ENCODE results near the gene MASP1.

Gene MASP1

GRCh38 chr3:187215460-187215859 lies 76.1 kb downstream of the MASP1 start:
- Histone ChIP-seq H3K9ac (ENCODE audit: low read length) (no peak overlapping the region), H3K9me3 (ENCODE audit: control insufficient read depth, low read length) (no peaks in the 10 kb centered on the region), H3K27me3 (replicated peaks; ENCODE audit: control insufficient read depth, insufficient read depth, low read length) (no peaks in the 10 kb centered on the region), H3K36me3 (ENCODE audit: control insufficient read depth, insufficient read depth, low read length, severe bottlenecking) (no peaks in the 10 kb centered on the region), H3K4me3 (ENCODE audit: low read length) (no peak overlapping the region), H3K4me1 (ENCODE audit: control insufficient read depth, insufficient read depth, low read length) (peaks cover 17% of the 10 kb centered on the region)
- no peak for DNase-seq (ENCODE audit: low read depth)

GRCh38 chr3:187213616-187214015 lies 77.9 kb downstream of the MASP1 start:
- no peaks in the 10 kb centered on the region for H3K9me3 ChIP-seq (ENCODE audit: control insufficient read depth, low read length)
- no peaks in the 10 kb centered on the region for H3K27me3 ChIP-seq (replicated peaks; ENCODE audit: control insufficient read depth, insufficient read depth, low read length)
- no peak overlapping the region for H3K4me3 ChIP-seq (ENCODE audit: low read length)
- H3K4me1 ChIP-seq (ENCODE audit: control insufficient read depth, insufficient read depth, low read length) = peaks cover 28% of the 10 kb centered on the region
- H3K9ac ChIP-seq (ENCODE audit: low read length) = no peak overlapping the region
- no peak for DNase-seq (ENCODE audit: low read depth)
- no peaks in the 10 kb centered on the region for H3K36me3 ChIP-seq (ENCODE audit: control insufficient read depth, insufficient read depth, low read length, severe bottlenecking)

GRCh38 chr3:187212705-187213104 lies 78.8 kb downstream of the MASP1 start:
- DNase-seq (ENCODE audit: low read depth) = no peak
- H3K4me3 ChIP-seq (ENCODE audit: low read length) = no peak overlapping the region
- H3K27me3 ChIP-seq (replicated peaks; ENCODE audit: control insufficient read depth, insufficient read depth, low read length) = no peaks in the 10 kb centered on the region
- no peaks in the 10 kb centered on the region for H3K36me3 ChIP-seq (ENCODE audit: control insufficient read depth, insufficient read depth, low read length, severe bottlenecking)
- H3K9me3 ChIP-seq (ENCODE audit: control insufficient read depth, low read length) = no peaks in the 10 kb centered on the region
- H3K4me1 ChIP-seq (ENCODE audit: control insufficient read depth, insufficient read depth, low read length) = peaks cover 37% of the 10 kb centered on the region
- no peak overlapping the region for H3K9ac ChIP-seq (ENCODE audit: low read length)

- DNase-seq (ENCODE audit: low read depth) = no peak
- Histone ChIP-seq H3K4me3 (ENCODE audit: low read length) (no peak overlapping the region), H3K36me3 (ENCODE audit: control insufficient read depth, insufficient read depth, low read length, severe bottlenecking) (no peaks in the 10 kb centered on the region), H3K9me3 (ENCODE audit: control insufficient read depth, low read length) (no peaks in the 10 kb centered on the region), H3K9ac (ENCODE audit: low read length) (no peak overlapping the region), H3K27me3 (replicated peaks; ENCODE audit: control insufficient read depth, insufficient read depth, low read length) (no peaks in the 10 kb centered on the region), H3K4me1 (ENCODE audit: control insufficient read depth, insufficient read depth, low read length) (peaks cover 38% of the 10 kb centered on the region)
Measured at GRCh38 chr3:187212196-187212545, 79.4 kb downstream of the MASP1 start.

- peak; percentile 20 for DNase-seq (ENCODE audit: low read depth)
- H3K27me3 ChIP-seq (replicated peaks; ENCODE audit: control insufficient read depth, insufficient read depth, low read length) = no peaks in the 10 kb centered on the region
- H3K36me3 ChIP-seq (ENCODE audit: control insufficient read depth, insufficient read depth, low read length, severe bottlenecking) = no peaks in the 10 kb centered on the region
- H3K4me1 ChIP-seq (ENCODE audit: control insufficient read depth, insufficient read depth, low read length) = peaks cover 38% of the 10 kb centered on the region
- H3K9me3 ChIP-seq (ENCODE audit: control insufficient read depth, low read length) = no peaks in the 10 kb centered on the region
- H3K4me3 ChIP-seq (ENCODE audit: low read length) = no peak overlapping the region
- H3K9ac ChIP-seq (ENCODE audit: low read length) = no peak overlapping the region
Measured at GRCh38 chr3:187211532-187212195, 79.9 kb downstream of the MASP1 start.

- Histone ChIP-seq H3K36me3 (ENCODE audit: control insufficient read depth, insufficient read depth, low read length, severe bottlenecking) (no peaks in the 10 kb centered on the region), H3K4me3 (ENCODE audit: low read length) (no peak overlapping the region), H3K9ac (ENCODE audit: low read length) (no peak overlapping the region), H3K27me3 (replicated peaks; ENCODE audit: control insufficient read depth, insufficient read depth, low read length) (no peaks in the 10 kb centered on the region), H3K9me3 (ENCODE audit: control insufficient read depth, low read length) (no peaks in the 10 kb centered on the region), H3K4me1 (ENCODE audit: control insufficient read depth, insufficient read depth, low read length) (peaks cover 38% of the 10 kb centered on the region)
- peak; percentile 42 for DNase-seq (ENCODE audit: low read depth)
Measured at GRCh38 chr3:187210545-187211327, 80.8 kb downstream of the MASP1 start.

GRCh38 chr3:187210091-187210490 lies 81.4 kb downstream of the MASP1 start:
- no peak for DNase-seq (ENCODE audit: low read depth)
- H3K9ac ChIP-seq (ENCODE audit: low read length) = no peak overlapping the region
- no peaks in the 10 kb centered on the region for H3K36me3 ChIP-seq (ENCODE audit: control insufficient read depth, insufficient read depth, low read length, severe bottlenecking)
- peak overlapping the region; percentile 19 for H3K4me3 ChIP-seq (ENCODE audit: low read length)
- H3K27me3 ChIP-seq (replicated peaks; ENCODE audit: control insufficient read depth, insufficient read depth, low read length) = no peaks in the 10 kb centered on the region
- no peaks in the 10 kb centered on the region for H3K9me3 ChIP-seq (ENCODE audit: control insufficient read depth, low read length)
- peaks cover 38% of the 10 kb centered on the region for H3K4me1 ChIP-seq (ENCODE audit: control insufficient read depth, insufficient read depth, low read length)

- no peaks in the 10 kb centered on the region for H3K9me3 ChIP-seq (ENCODE audit: control insufficient read depth, low read length)
- H3K27me3 ChIP-seq (replicated peaks; ENCODE audit: control insufficient read depth, insufficient read depth, low read length) = no peaks in the 10 kb centered on the region
- no peaks in the 10 kb centered on the region for H3K36me3 ChIP-seq (ENCODE audit: control insufficient read depth, insufficient read depth, low read length, severe bottlenecking)
- H3K4me3 ChIP-seq (ENCODE audit: low read length) = no peak overlapping the region
- DNase-seq (ENCODE audit: low read depth) = no peak
- H3K9ac ChIP-seq (ENCODE audit: low read length) = no peak overlapping the region
- peaks cover 38% of the 10 kb centered on the region for H3K4me1 ChIP-seq (ENCODE audit: control insufficient read depth, insufficient read depth, low read length)
Measured at GRCh38 chr3:187209491-187209890, 82.0 kb downstream of the MASP1 start.

GRCh38 chr3:187208159-187208558 lies 83.4 kb downstream of the MASP1 start:
- peaks cover 8% of the 10 kb centered on the region for H3K27me3 ChIP-seq (replicated peaks; ENCODE audit: control insufficient read depth, insufficient read depth, low read length)
- peaks cover 38% of the 10 kb centered on the region for H3K4me1 ChIP-seq (ENCODE audit: control insufficient read depth, insufficient read depth, low read length)
- DNase-seq (ENCODE audit: low read depth) = peak; percentile 37
- no peaks in the 10 kb centered on the region for H3K9me3 ChIP-seq (ENCODE audit: control insufficient read depth, low read length)
- H3K9ac ChIP-seq (ENCODE audit: low read length) = no peak overlapping the region
- H3K4me3 ChIP-seq (ENCODE audit: low read length) = no peak overlapping the region
- no peaks in the 10 kb centered on the region for H3K36me3 ChIP-seq (ENCODE audit: control insufficient read depth, insufficient read depth, low read length, severe bottlenecking)

- Histone ChIP-seq H3K9ac (ENCODE audit: low read length) (no peak overlapping the region), H3K36me3 (ENCODE audit: control insufficient read depth, insufficient read depth, low read length, severe bottlenecking) (no peaks in the 10 kb centered on the region), H3K27me3 (replicated peaks; ENCODE audit: control insufficient read depth, insufficient read depth, low read length) (peaks cover 13% of the 10 kb centered on the region), H3K9me3 (ENCODE audit: control insufficient read depth, low read length) (no peaks in the 10 kb centered on the region), H3K4me3 (ENCODE audit: low read length) (no peak overlapping the region), H3K4me1 (ENCODE audit: control insufficient read depth, insufficient read depth, low read length) (peaks cover 38% of the 10 kb centered on the region)
- DNase-seq (ENCODE audit: low read depth) = no peak
Measured at GRCh38 chr3:187207624-187208023, 83.9 kb downstream of the MASP1 start.

GRCh38 chr3:187207062-187207461 lies 84.5 kb downstream of the MASP1 start:
- no peak for DNase-seq (ENCODE audit: low read depth)
- Histone ChIP-seq H3K4me3 (ENCODE audit: low read length) (no peak overlapping the region), H3K9ac (ENCODE audit: low read length) (no peak overlapping the region), H3K36me3 (ENCODE audit: control insufficient read depth, insufficient read depth, low read length, severe bottlenecking) (no peaks in the 10 kb centered on the region), H3K27me3 (replicated peaks; ENCODE audit: control insufficient read depth, insufficient read depth, low read length) (peaks cover 19% of the 10 kb centered on the region), H3K4me1 (ENCODE audit: control insufficient read depth, insufficient read depth, low read length) (peaks cover 35% of the 10 kb centered on the region), H3K9me3 (ENCODE audit: control insufficient read depth, low read length) (no peaks in the 10 kb centered on the region)

Data from adipocyte (in vitro differentiated cells).